Adrenal gland (tissue), 12 donors: ENCODE data around the gene MED12L. TPM values are rescaled to one million over a fixed set of nuclear protein-coding genes. Genes with fewer than 3 reads are reported as not detected.

ENCODE experiments used
- DNase-seq, 7 donors: peaks; one replicate each; pipeline ENCODE4 v3.0.0-alpha.2; 2019 to 2020
- H3K27ac ChIP-seq, 5 donors: fragments of 200-600 bp; sonication (generic) in 4 of 5; 1 replicate in 3 of 5; 2 replicates in 2 of 5; pipeline versions ENCODE4 v1.5.1 to v1.8.0; 2016 to 2020; ENCODE audit warnings: mild to moderate bottlenecking in 1 of 5
- H3K27me3 ChIP-seq: fragments of 200-600 bp; 2 replicates; pipeline ENCODE4 v1.8.0; 2021
- H3K36me3 ChIP-seq, 2 donors: fragments of 200-600 bp; replicated peaks in 1 of 2; 1 replicate in 1 of 2; 2 replicates in 1 of 2; pipeline versions ENCODE4 v1.5.1 to v1.8.0; 2018 to 2022
- H3K4me1 ChIP-seq, 2 donors: fragments of 200-600 bp; replicated peaks in 1 of 2; 1 replicate in 1 of 2; 2 replicates in 1 of 2; pipeline versions ENCODE4 v1.5.1 to v1.8.0; 2018 to 2021
- H3K4me3 ChIP-seq, 4 donors: fragments of 200-600 bp; sonication (generic) in 3 of 4; one replicate each; pipeline ENCODE4 v1.5.1; 2016 to 2018
- H3K9me3 ChIP-seq, 3 donors: fragments of 200-600 bp; sonication (generic) in 1 of 3; replicated peaks in 1 of 3; 1 replicate in 2 of 3; 2 replicates in 1 of 3; pipeline versions ENCODE4 v1.5.1 to v1.8.0; 2016 to 2021
- CTCF ChIP-seq, 6 experiments: fragments of 450-650 bp in 4 of 6; fragments of 200-600 bp in 2 of 6; sonication (generic) in 1 of 6; IDR thresholded peaks; 1 replicate in 5 of 6; 2 replicates in 1 of 6; pipeline versions ENCODE4 v1.5.1 to v1.8.0; 2016 to 2021; ENCODE audit warnings: antibody characterized with exemption in 6 of 6, mild to moderate bottlenecking in 2 of 6, moderate library complexity in 1 of 6
- POLR2A ChIP-seq, 2 donors: fragments of 450-650 bp; IDR thresholded peaks; one replicate each; pipeline ENCODE4 v1.6.1; 2017; ENCODE audit warnings: antibody characterized with exemption in 2 of 2, mild to moderate bottlenecking in 2 of 2, moderate library complexity in 1 of 2
- WGBS, 4 donors: extraction: QIAGEN DNeasy Blood & Tissue Kit in 2 of 4; methylation state at CpG; one replicate each; pipeline versions ENCODE4 v1.1.5 to v1.1.7; 2013 to 2017; 5-methylcytosine and 5-hydroxymethylcytosine counted together
- intact Hi-C, 2 donors: fragments of 100-400 bp; cut with DNase I; formaldehyde crosslinking; loops; one replicate each; pipeline versions ENCODE4 v1.14.1 to v1.15.0; 2022 to 2023
- polyA plus RNA-seq, 3 donors: library from polyadenylated mRNA; stranded (reverse); fragments of 200-250 nt in 2 of 3; fragments of 350-450 nt in 1 of 3; fragmentation: Illumina TruSeq in 1 of 3; extraction: RNeasy Lipid Tissue Mini Kit (QIAGEN cat#74804) in 1 of 3; gene quantifications; one replicate each; pipeline ENCODE4 v1.2.3, GENCODE V29; 2013 to 2014
- total RNA-seq, 9 donors: library from RNA; depleted of rRNA in 4 of 9; stranded (reverse); fragments of >200 nt in 4 of 9; fragments of 120-200 nt in 1 of 9; fragmentation: NEBNext Ultra II Directional in 1 of 9; extraction: Animal tissue kit (Norgen Biotek cat#: 25700) in 1 of 9; gene quantifications; one replicate each; pipeline versions ENCODE4 v1.1.0 to v1.2.4, GENCODE V29; 2013 to 2023
- donor health status: healthy with polysubstance abuse.
- donor health status: Bipolar disorder and iron deficiency.
- donor health status: DM: yes; HTN: yes; CAD: no.
- donor health status: DM: no; HTN: no; CAD: no.
- donor health status: DM: no; HTN: no; CAD: no.
- donor health status: DM: yes; HTN: yes; CAD: no.

Gene MED12L
- total and polyA plus RNA-seq, 12 donors = 0.77 to 25.0 (median 6.3) TPM

- H3K27ac ChIP-seq = no peak overlapping the region
- no peaks in the 10 kb centered on the region for H3K9me3 ChIP-seq
- H3K36me3 ChIP-seq = no peaks in the 10 kb centered on the region
- H3K27me3 ChIP-seq = no peaks in the 10 kb centered on the region
- 82 to 85% (median 84%) methylated on average over 3 of the region's 3 CpGs for WGBS, 4 donors
- H3K4me1 ChIP-seq = peaks cover 14 to 36% of the 10 kb centered on the region in 2 donors
- TF ChIP-seq CTCF (IDR thresholded peaks at IDR 0.05) (no peak), POLR2A (IDR thresholded peaks at IDR 0.05) (no peak)
- DNase-seq = no peak
- H3K4me3 ChIP-seq = no peak overlapping the region
- intact Hi-C loops = no loop called here
Observed at GRCh38 chr3:151216641-151217607, 131.5 kb downstream of the MED12L start.

GRCh38 chr3:151218136-151218535 is 132.7 kb downstream of the MED12L start:
- intact Hi-C loops = no loop called here
- TF ChIP-seq POLR2A (IDR thresholded peaks at IDR 0.05) (no peak), CTCF (IDR thresholded peaks at IDR 0.05) (no peak)
- H3K27me3 ChIP-seq = no peaks in the 10 kb centered on the region
- no peak overlapping the region for H3K27ac ChIP-seq
- H3K4me3 ChIP-seq = no peak overlapping the region
- H3K4me1 ChIP-seq = peaks cover 14 to 36% of the 10 kb centered on the region in 2 donors
- no peaks in the 10 kb centered on the region for H3K36me3 ChIP-seq
- H3K9me3 ChIP-seq = no peaks in the 10 kb centered on the region
- 17 to 27% (median 23%) methylated on average over 1 of the region's 1 CpG for WGBS, 4 donors
- DNase-seq = no peak

GRCh38 chr3:151219056-151219455 is 133.6 kb downstream of the MED12L start:
- TF ChIP-seq CTCF (IDR thresholded peaks at IDR 0.05) (no peak), POLR2A (IDR thresholded peaks at IDR 0.05) (no peak)
- peaks cover 14 to 36% of the 10 kb centered on the region in 2 donors for H3K4me1 ChIP-seq
- no peak overlapping the region for H3K4me3 ChIP-seq
- intact Hi-C loops = no loop called here
- DNase-seq = no peak
- H3K36me3 ChIP-seq = no peaks in the 10 kb centered on the region
- H3K27me3 ChIP-seq = no peaks in the 10 kb centered on the region
- no peaks in the 10 kb centered on the region for H3K9me3 ChIP-seq
- 16 to 38% (median 23%) methylated on average over 1 of the region's 1 CpG for WGBS, 4 donors
- H3K27ac ChIP-seq = no peak overlapping the region

GRCh38 chr3:151224268-151224866 is 138.9 kb downstream of the MED12L start:
- intact Hi-C loops = no loop called here

More at GRCh38 chr3:151224268-151224866, 138.9 kb downstream of the MED12L start:
- Histone ChIP-seq H3K9me3 (no peaks in the 10 kb centered on the region), H3K4me1 (peaks cover 0 to 15% of the 10 kb centered on the region in 2 donors), H3K4me3 (no peak overlapping the region), H3K27ac (no peak overlapping the region), H3K27me3 (no peaks in the 10 kb centered on the region), H3K36me3 (no peaks in the 10 kb centered on the region)
- no peak for DNase-seq
- WGBS, 4 donors = 90 to 94% (median 92%) methylated on average over 4 of the region's 4 CpGs
- no peak for TF ChIP-seq POLR2A (IDR thresholded peaks at IDR 0.05)
- TF ChIP-seq CTCF (IDR thresholded peaks at IDR 0.05) = no peak
